Measurements from ENCODE around the gene OGFOD1. TPM values are rescaled to one million over a fixed set of nuclear protein-coding genes. Genes with fewer than 3 reads are reported as not detected.
A peak's percentile ranks its signal among the peaks of the same experiment; 100 is the strongest.

Gene OGFOD1
- total RNA-seq, 2 experiments from 2014 or later, result 35.1 to 56.8 TPM

- no peak for DNase-seq (ENCODE audit: low spot score)
- ChIA-PET POLR2A (interaction anchor here (0.7 to 1.3 kb wide), 5 partner anchors 10 to 86 kb away, joined by 3 to 5 read pairs (median 3); partner anchors contain the start of genes NUDT21 and OGFOD1), CTCF (ENCODE audit: unreplicated experiment) (no interaction called here)
- TF ChIP-seq CTCF (conservative IDR thresholded peaks at IDR 0.05; ENCODE audit: low read length) (no peak), EZH2phosphoT487 (IDR thresholded peaks at IDR 0.05; ENCODE audit: borderline replicate concordance, low read depth, low read length) (no peak)
- Histone ChIP-seq H3K9me2 (ENCODE audit: insufficient read depth, low read length) (no peaks in the 10 kb centered on the region), H2AFZ (ENCODE audit: low read length) (no peak overlapping the region), H3K79me2 (ENCODE audit: insufficient read depth, low read depth, low read length) (peaks cover 92% of the 10 kb centered on the region), H3K4me3 (ENCODE audit: low read depth, low read length, poor library complexity, severe bottlenecking) (peak overlapping the region; percentile 88), H3K4me1 (ENCODE audit: insufficient read depth, low read length, poor library complexity, severe bottlenecking) (peaks cover 49% of the 10 kb centered on the region), H4K20me1 (ENCODE audit: insufficient read depth, low read length) (peaks cover 5% of the 10 kb centered on the region; the same call in 1 of the 2 replicates), H3K36me3 (ENCODE audit: insufficient read depth, low read length) (peaks cover 10% of the 10 kb centered on the region), H3K9me3 (ENCODE audit: low read length) (no peaks in the 10 kb centered on the region), H3K4me2 (ENCODE audit: low read length) (peak overlapping the region; percentile 90), H3K27ac (ENCODE audit: low read depth, low read length, poor library complexity, severe bottlenecking) (peak overlapping the region; percentile 72)
- BruUV-seq (replicated peaks), result no TSS peak
- intact Hi-C loops (cut with micrococcal nuclease; ENCODE audit: unreplicated experiment), result no loop called here
These were observed 30.7 kb upstream of the OGFOD1 start for GRCh38 chr16:56420613-56421012.

GRCh38 chr16:56421313-56421712, 30.0 kb upstream of the OGFOD1 start:
- H4K20me1 ChIP-seq (ENCODE audit: insufficient read depth, low read length), result peaks cover 5% of the 10 kb centered on the region; the same call in 1 of the 2 replicates
- H3K9me2 ChIP-seq (ENCODE audit: insufficient read depth, low read length), result no peaks in the 10 kb centered on the region
- peaks cover 49% of the 10 kb centered on the region for H3K4me1 ChIP-seq (ENCODE audit: insufficient read depth, low read length, poor library complexity, severe bottlenecking)
- H3K9me3 ChIP-seq (ENCODE audit: low read length), result no peaks in the 10 kb centered on the region
- peaks cover 10% of the 10 kb centered on the region for H3K36me3 ChIP-seq (ENCODE audit: insufficient read depth, low read length)
- ChIA-PET CTCF (ENCODE audit: unreplicated experiment) (no interaction called here), POLR2A (interaction anchor here (0.7 to 1.0 kb wide), 3 partner anchors 10 to 86 kb away, joined by 3 read pairs; partner anchors contain the start of genes NUDT21 and OGFOD1)
- no peak for TF ChIP-seq CTCF (conservative IDR thresholded peaks at IDR 0.05; ENCODE audit: low read length)
- TF ChIP-seq EZH2phosphoT487 (IDR thresholded peaks at IDR 0.05; ENCODE audit: borderline replicate concordance, low read depth, low read length), result no peak
- no TSS peak for BruUV-seq (replicated peaks)
- H3K4me3 ChIP-seq (ENCODE audit: low read depth, low read length, poor library complexity, severe bottlenecking), result peak overlapping the region; percentile 88
- peak overlapping the region; percentile 90 for H3K4me2 ChIP-seq (ENCODE audit: low read length)
- intact Hi-C loops (cut with micrococcal nuclease; ENCODE audit: unreplicated experiment), result no loop called here
- peak; percentile 52 for DNase-seq (ENCODE audit: low spot score)
- H3K27ac ChIP-seq (ENCODE audit: low read depth, low read length, poor library complexity, severe bottlenecking), result peak overlapping the region; percentile 72
- peaks cover 85% of the 10 kb centered on the region for H3K79me2 ChIP-seq (ENCODE audit: insufficient read depth, low read depth, low read length)
- no peak overlapping the region for H2AFZ ChIP-seq (ENCODE audit: low read length)

GRCh38 chr16:56421976-56422669, 29.2 kb upstream of the OGFOD1 start:
- intact Hi-C loops (cut with micrococcal nuclease; ENCODE audit: unreplicated experiment), result no loop called here
- peak; percentile 43 for DNase-seq (ENCODE audit: low spot score)
- Histone ChIP-seq H3K36me3 (ENCODE audit: insufficient read depth, low read length) (peaks cover 10% of the 10 kb centered on the region), H4K20me1 (ENCODE audit: insufficient read depth, low read length) (peaks cover 5% of the 10 kb centered on the region; the same call in 1 of the 2 replicates), H3K4me3 (ENCODE audit: low read depth, low read length, poor library complexity, severe bottlenecking) (peak overlapping the region; percentile 88), H3K9me3 (ENCODE audit: low read length) (no peaks in the 10 kb centered on the region), H3K27ac (ENCODE audit: low read depth, low read length, poor library complexity, severe bottlenecking) (peak overlapping the region; percentile 72), H3K4me2 (ENCODE audit: low read length) (peak overlapping the region; percentile 90), H3K79me2 (ENCODE audit: insufficient read depth, low read depth, low read length) (peaks cover 77% of the 10 kb centered on the region), H2AFZ (ENCODE audit: low read length) (peak overlapping the region; percentile 58; the same call in 1 of the 2 replicates), H3K4me1 (ENCODE audit: insufficient read depth, low read length, poor library complexity, severe bottlenecking) (peaks cover 47% of the 10 kb centered on the region), H3K9me2 (ENCODE audit: insufficient read depth, low read length) (no peaks in the 10 kb centered on the region)
- CTCF ChIA-PET (ENCODE audit: unreplicated experiment), result no interaction called here
- no peak for TF ChIP-seq CTCF (conservative IDR thresholded peaks at IDR 0.05; ENCODE audit: low read length)
- no peak for TF ChIP-seq EZH2phosphoT487 (IDR thresholded peaks at IDR 0.05; ENCODE audit: borderline replicate concordance, low read depth, low read length)
- BruUV-seq (replicated peaks), result no TSS peak
- POLR2A ChIA-PET, result interaction anchor here (1.0 kb wide), 1 partner anchor 29 kb away, joined by 3 read pairs; the partner anchor contains the start of genes NUDT21 and OGFOD1

Measured in OCI-LY7 (cell line).